ENCODE data around the gene RERG.

Gene RERG

GRCh38 chr12:15186597-15186996 lies 34.6 kb downstream of the RERG start:
- DNase-seq (ENCODE audit: low read depth): no peak

- no peak for DNase-seq (ENCODE audit: low read depth)
Observed at GRCh38 chr12:15184484-15184883, 36.7 kb downstream of the RERG start.

- DNase-seq (ENCODE audit: low read depth): no peak
Observed at GRCh38 chr12:15183821-15184220, 37.4 kb downstream of the RERG start.

GRCh38 chr12:15181017-15181683 lies 40.1 kb downstream of the RERG start:
- no peak for DNase-seq (ENCODE audit: low read depth)

GRCh38 chr12:15180325-15180724 lies 40.9 kb downstream of the RERG start:
- DNase-seq (ENCODE audit: low read depth): no peak

GRCh38 chr12:15179672-15180071 lies 41.5 kb downstream of the RERG start:
- no peak for DNase-seq (ENCODE audit: low read depth)

GRCh38 chr12:15173142-15173541 lies 48.1 kb downstream of the RERG start:
- no peak for DNase-seq (ENCODE audit: low read depth)

GRCh38 chr12:15172060-15172822 lies 49.0 kb downstream of the RERG start:
- no peak for DNase-seq (ENCODE audit: low read depth)

GRCh38 chr12:15171012-15171655 lies 50.1 kb downstream of the RERG start:
- no peak for DNase-seq (ENCODE audit: low read depth)

- no peak for DNase-seq (ENCODE audit: low read depth)
Observed at GRCh38 chr12:15168026-15168678, 53.1 kb downstream of the RERG start.

GRCh38 chr12:15165012-15165659 lies 56.1 kb downstream of the RERG start:
- DNase-seq (ENCODE audit: low read depth): no peak

- DNase-seq (ENCODE audit: low read depth): no peak
Observed at GRCh38 chr12:15163030-15163976, 57.9 kb downstream of the RERG start.

GRCh38 chr12:15158083-15158482 lies 63.1 kb downstream of the RERG start:
- DNase-seq (ENCODE audit: low read depth): no peak

- DNase-seq (ENCODE audit: low read depth): no peak
Observed at GRCh38 chr12:15157269-15157671, 63.9 kb downstream of the RERG start.

GRCh38 chr12:15155271-15155670 lies 65.9 kb downstream of the RERG start:
- no peak for DNase-seq (ENCODE audit: low read depth)

GRCh38 chr12:15154103-15154502 lies 67.1 kb downstream of the RERG start:
- no peak for DNase-seq (ENCODE audit: low read depth)

GRCh38 chr12:15152868-15153267 lies 68.3 kb downstream of the RERG start:
- DNase-seq (ENCODE audit: low read depth): no peak

- DNase-seq (ENCODE audit: low read depth): no peak
Observed at GRCh38 chr12:15152456-15152855, 68.8 kb downstream of the RERG start.

GRCh38 chr12:15151161-15152091 lies 69.8 kb downstream of the RERG start:
- DNase-seq (ENCODE audit: low read depth): no peak

GRCh38 chr12:15146585-15146984 lies 74.6 kb downstream of the RERG start:
- DNase-seq (ENCODE audit: low read depth): no peak

Measured in activated T-helper 1 cell treated with Interleukin-2 at 50 U/mL for 16 hours (primary cell).